Stimulated activated naive B cell treated with anti-CD40 and anti-IgM and Interleukin-4, amounts not matched to agents 10 μg/mL and 1 μg/mL and 100 μg/mL, for 72 hours (primary cell): ENCODE results near the gene PLD5.

Source experiments
- ATAC-seq, 2 donors: fragments of 150-1000 bp; cut with Tn5 transposase; replicated peaks; 2 replicates each; pipeline ENCODE4 v1.10.0; 2021; ENCODE audit warnings: moderate library complexity in 1 of 2
- DNase-seq: peaks from one replicate; pipeline ENCODE4 v3.0.0; 2021
- H3K27ac Mint-ChIP-seq: one replicate; pipeline ENCODE4 v1.8.0; 2022; ENCODE audit warnings: mild to moderate bottlenecking, mixed read lengths
- H3K27me3 Mint-ChIP-seq, 2 donors: one replicate each; pipeline ENCODE4 v1.8.0; 2022; ENCODE audit warnings: mixed read lengths in 2 of 2
- H3K36me3 Mint-ChIP-seq, 2 donors: one replicate each; pipeline ENCODE4 v1.8.0; 2022; ENCODE audit warnings: mixed read lengths in 2 of 2, mild to moderate bottlenecking in 1 of 2
- H3K4me1 Mint-ChIP-seq, 2 donors: one replicate each; pipeline ENCODE4 v1.8.0; 2022; ENCODE audit warnings: mixed read lengths in 2 of 2, mild to moderate bottlenecking in 1 of 2
- H3K4me3 Mint-ChIP-seq, 2 donors: one replicate each; pipeline ENCODE4 v1.8.0; 2022; ENCODE audit warnings: mild to moderate bottlenecking in 2 of 2, mixed read lengths in 2 of 2, moderate library complexity in 1 of 2
- H3K9me3 Mint-ChIP-seq, 2 donors: one replicate each; pipeline ENCODE4 v1.8.0; 2022; ENCODE audit warnings: mixed read lengths in 2 of 2, mild to moderate bottlenecking in 1 of 2

Gene PLD5

DNA sequence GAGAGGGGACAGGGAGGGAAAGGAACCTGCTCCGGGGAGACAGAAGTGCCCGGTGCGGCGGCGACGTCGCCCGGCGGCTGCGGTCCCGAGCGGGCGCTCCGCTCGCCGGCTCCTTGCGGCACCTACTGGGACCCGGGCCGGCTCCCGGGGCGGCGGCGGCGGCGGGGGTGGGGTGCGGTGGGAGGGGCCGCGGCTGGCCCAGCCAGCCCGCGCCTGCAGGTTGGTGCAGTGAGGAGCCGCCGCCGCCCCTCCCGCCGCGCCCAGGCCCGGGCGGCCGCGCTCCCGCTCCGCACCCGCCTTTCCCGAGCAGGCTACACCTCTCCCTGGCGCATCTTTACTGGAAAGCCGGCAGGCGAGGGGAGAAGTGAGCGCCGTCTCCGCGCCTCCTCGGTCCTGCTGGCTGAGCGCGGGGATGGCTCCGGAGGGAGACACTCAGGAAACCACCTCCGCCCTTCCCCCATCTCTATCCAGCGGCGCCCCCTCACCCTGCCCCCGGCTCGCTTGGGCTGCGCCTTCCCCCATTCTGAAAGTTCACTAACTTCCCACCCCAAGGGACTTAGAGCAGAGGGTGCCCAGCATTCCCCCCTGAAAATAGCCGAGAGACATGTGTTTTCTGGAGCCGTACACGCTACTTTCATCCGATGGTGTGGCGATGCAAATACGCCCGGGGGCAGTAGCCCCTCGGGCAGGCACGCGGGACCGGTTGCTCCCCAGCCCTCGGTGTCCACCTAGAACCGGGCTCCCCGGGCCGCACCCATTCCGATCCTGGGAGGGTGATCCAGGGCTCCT, at the start of gene PLD5:
TSS of gene PLD5 (minus strand) at position 127 of the 789 bp plus-strand sequence.
- DNase-seq (no peak), ATAC-seq (peak; percentile 26 to 36)
- Mint-ChIP-seq H3K4me3 (peak within 1 kb of the TSS; percentile 81 to 85), H3K9me3 (peaks cover 0 to 1% of the 10 kb centered on the region in 2 donors), H3K36me3 (no peaks in the 10 kb centered on the region), H3K27ac (peak within 1 kb of the TSS; percentile 47), H3K4me1 (peaks cover 11 to 30% of the 10 kb centered on the region in 2 donors), H3K27me3 (peaks cover 47 to 63% of the 10 kb centered on the region in 2 donors)

GRCh38 chr1:242569867-242570266, 45.4 kb upstream of the PLD5 start:
- Mint-ChIP-seq H3K27ac (no peak overlapping the region), H3K4me1 (no peaks in the 10 kb centered on the region), H3K36me3 (peaks cover 0 to 4% of the 10 kb centered on the region in 2 donors), H3K9me3 (peaks cover 5% of the 10 kb centered on the region in 2 donors), H3K4me3 (no peak overlapping the region), H3K27me3 (peaks cover 15% of the 10 kb centered on the region in 2 donors)
- ATAC-seq (no peak), DNase-seq (no peak)

DNA sequence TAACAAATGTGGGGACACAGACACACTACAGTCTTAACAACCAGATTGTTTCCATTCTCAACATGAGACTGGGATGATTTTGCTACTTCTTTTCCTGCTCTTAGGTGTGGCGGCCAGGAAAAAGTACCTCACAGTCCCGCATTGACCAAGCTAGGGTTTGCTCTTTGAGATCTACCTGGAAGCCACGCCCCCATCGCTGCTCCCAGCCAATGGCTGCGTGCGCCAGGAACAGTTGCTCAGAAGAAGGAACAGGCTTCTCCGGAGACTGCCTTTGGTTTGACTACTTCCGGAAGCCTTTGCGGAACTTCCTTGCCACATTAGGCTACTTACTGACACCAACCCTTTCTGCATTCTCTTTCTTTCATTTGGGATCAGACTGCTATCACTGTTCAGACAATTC, 44.2 kb upstream of the PLD5 start:
- peaks cover 0 to 4% of the 10 kb centered on the region in 2 donors for H3K36me3 Mint-ChIP-seq
- no peak overlapping the region for H3K4me3 Mint-ChIP-seq
- H3K4me1 Mint-ChIP-seq = no peaks in the 10 kb centered on the region
- peaks cover 5% of the 10 kb centered on the region in 2 donors for H3K9me3 Mint-ChIP-seq
- no peak for DNase-seq
- peaks cover 15% of the 10 kb centered on the region in 2 donors for H3K27me3 Mint-ChIP-seq
- H3K27ac Mint-ChIP-seq = no peak overlapping the region
- no peak for ATAC-seq

GRCh38 chr1:242567596-242567995, 43.1 kb upstream of the PLD5 start:
- H3K27ac Mint-ChIP-seq = no peak overlapping the region
- H3K4me1 Mint-ChIP-seq = no peaks in the 10 kb centered on the region
- H3K27me3 Mint-ChIP-seq = peaks cover 15% of the 10 kb centered on the region in 2 donors
- H3K36me3 Mint-ChIP-seq = peaks cover 0 to 4% of the 10 kb centered on the region in 2 donors
- no peak overlapping the region for H3K4me3 Mint-ChIP-seq
- peaks cover 5% of the 10 kb centered on the region in 2 donors for H3K9me3 Mint-ChIP-seq
- ATAC-seq (no peak), DNase-seq (no peak)

GRCh38 chr1:242556759-242557158, 32.3 kb upstream of the PLD5 start:
- no peaks in the 10 kb centered on the region for H3K36me3 Mint-ChIP-seq
- H3K9me3 Mint-ChIP-seq = no peaks in the 10 kb centered on the region
- DNase-seq (no peak), ATAC-seq (no peak)
- no peaks in the 10 kb centered on the region for H3K4me1 Mint-ChIP-seq
- H3K27me3 Mint-ChIP-seq = peaks cover 19 to 21% of the 10 kb centered on the region in 2 donors
- H3K4me3 Mint-ChIP-seq = no peak overlapping the region
- H3K27ac Mint-ChIP-seq = no peak overlapping the region

DNA sequence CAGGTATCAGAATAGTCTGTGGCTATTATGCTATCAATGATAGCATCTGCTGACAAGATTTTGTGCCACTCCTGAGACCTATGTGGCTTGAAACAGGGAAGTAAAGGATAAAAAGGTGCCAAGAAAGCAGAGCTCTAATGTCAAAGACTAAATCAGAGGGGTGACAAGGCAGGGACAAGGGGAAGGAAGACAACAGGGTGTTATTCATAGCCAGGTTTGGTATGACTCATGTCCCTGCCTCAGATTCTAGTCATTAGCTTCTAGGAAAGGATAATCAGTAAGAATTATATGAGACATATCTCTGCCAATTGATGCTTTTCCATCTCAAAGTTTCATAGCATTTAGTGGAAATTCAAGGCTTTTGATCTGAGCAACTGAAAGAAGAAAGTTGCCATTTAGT, 31.8 kb upstream of the PLD5 start:
- no peaks in the 10 kb centered on the region for H3K36me3 Mint-ChIP-seq
- H3K9me3 Mint-ChIP-seq = no peaks in the 10 kb centered on the region
- H3K27me3 Mint-ChIP-seq = peaks cover 19 to 21% of the 10 kb centered on the region in 2 donors
- no peak for DNase-seq
- H3K27ac Mint-ChIP-seq = no peak overlapping the region
- ATAC-seq = peak; percentile 19 to 64
- no peaks in the 10 kb centered on the region for H3K4me1 Mint-ChIP-seq
- no peak overlapping the region for H3K4me3 Mint-ChIP-seq

DNA sequence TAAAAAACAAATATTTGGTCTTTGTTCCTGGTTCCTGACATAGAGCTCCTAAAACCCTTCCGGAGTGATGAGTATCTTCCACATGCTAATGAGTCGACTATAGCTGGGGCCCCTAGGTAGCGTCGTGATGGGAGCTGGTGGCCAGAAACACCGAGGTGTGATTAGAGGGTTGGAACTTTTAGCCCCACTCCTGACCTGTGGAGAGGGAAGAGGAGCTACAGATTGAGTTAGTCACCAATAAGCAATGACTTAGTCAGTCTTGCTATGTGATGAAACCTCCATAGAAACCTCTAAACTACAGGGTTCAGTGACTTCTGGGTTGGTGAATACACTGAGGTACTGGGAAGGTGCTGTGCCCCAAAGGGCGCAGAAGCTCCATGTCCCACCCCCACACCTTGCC, 30.1 kb upstream of the PLD5 start:
- peaks cover 19 to 21% of the 10 kb centered on the region in 2 donors for H3K27me3 Mint-ChIP-seq
- no peaks in the 10 kb centered on the region for H3K4me1 Mint-ChIP-seq
- H3K27ac Mint-ChIP-seq = no peak overlapping the region
- no peaks in the 10 kb centered on the region for H3K36me3 Mint-ChIP-seq
- ATAC-seq (no peak), DNase-seq (no peak)
- H3K9me3 Mint-ChIP-seq = no peaks in the 10 kb centered on the region
- H3K4me3 Mint-ChIP-seq = no peak overlapping the region

GRCh38 chr1:242546849-242547729, 22.6 kb upstream of the PLD5 start:
- DNase-seq (no peak), ATAC-seq (no peak)
- H3K9me3 Mint-ChIP-seq = peaks cover 0 to 1% of the 10 kb centered on the region in 2 donors
- H3K36me3 Mint-ChIP-seq = no peaks in the 10 kb centered on the region
- peaks cover 6 to 12% of the 10 kb centered on the region in 2 donors for H3K27me3 Mint-ChIP-seq
- H3K4me3 Mint-ChIP-seq = no peak overlapping the region
- no peak overlapping the region for H3K27ac Mint-ChIP-seq
- H3K4me1 Mint-ChIP-seq = no peaks in the 10 kb centered on the region

DNA sequence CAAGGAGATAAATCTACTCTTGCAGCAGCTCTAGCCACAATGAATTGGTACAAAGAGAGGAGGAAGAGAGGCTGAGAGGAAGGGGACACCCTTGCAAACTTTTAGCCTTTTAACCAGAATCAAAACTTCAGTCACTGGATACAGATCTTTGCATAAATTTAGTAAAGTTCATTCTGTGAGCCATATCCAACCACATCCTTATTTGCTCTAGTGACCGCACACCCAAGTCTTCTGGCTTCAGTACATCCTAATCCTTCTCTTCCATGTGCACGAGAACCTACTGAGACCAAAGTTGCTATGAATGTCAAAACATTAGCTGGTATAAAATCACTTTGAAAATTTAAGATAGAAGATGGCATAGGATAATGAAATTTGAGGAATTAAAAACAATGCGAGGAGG, 21.9 kb upstream of the PLD5 start:
- peaks cover 6 to 12% of the 10 kb centered on the region in 2 donors for H3K27me3 Mint-ChIP-seq
- no peak overlapping the region for H3K27ac Mint-ChIP-seq
- no peaks in the 10 kb centered on the region for H3K36me3 Mint-ChIP-seq
- no peaks in the 10 kb centered on the region for H3K4me1 Mint-ChIP-seq
- DNase-seq (no peak), ATAC-seq (no peak)
- peaks cover 0 to 1% of the 10 kb centered on the region in 2 donors for H3K9me3 Mint-ChIP-seq
- no peak overlapping the region for H3K4me3 Mint-ChIP-seq

DNA sequence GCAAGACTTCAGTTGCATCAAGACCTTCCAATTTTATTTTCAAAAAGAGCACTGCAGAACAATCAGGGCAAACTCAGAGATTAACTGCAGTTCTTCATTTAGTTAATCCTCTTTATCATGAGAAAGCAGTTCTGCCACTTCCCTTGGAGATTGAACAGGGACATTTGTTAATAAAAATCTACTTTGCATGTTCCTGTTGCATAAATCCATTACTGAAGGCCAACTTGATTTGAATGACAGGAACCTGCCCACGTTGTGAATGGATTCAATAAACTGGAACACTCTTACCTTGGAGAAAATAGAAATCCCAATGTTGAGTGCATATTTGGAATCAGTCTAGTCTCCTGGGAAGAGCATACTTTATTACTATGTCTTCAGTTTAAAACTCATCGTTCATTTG, 19.6 kb upstream of the PLD5 start:
- no peak for ATAC-seq
- H3K27me3 Mint-ChIP-seq = peaks cover 6 to 12% of the 10 kb centered on the region in 2 donors
- peaks cover 1% of the 10 kb centered on the region in 2 donors for H3K9me3 Mint-ChIP-seq
- no peak for DNase-seq
- no peaks in the 10 kb centered on the region for H3K4me1 Mint-ChIP-seq
- H3K4me3 Mint-ChIP-seq = no peak overlapping the region
- no peak overlapping the region for H3K27ac Mint-ChIP-seq
- H3K36me3 Mint-ChIP-seq = no peaks in the 10 kb centered on the region

GRCh38 chr1:242542271-242542670, 17.8 kb upstream of the PLD5 start:
- DNase-seq (no peak), ATAC-seq (no peak)
- Mint-ChIP-seq H3K36me3 (no peaks in the 10 kb centered on the region), H3K27ac (no peak overlapping the region), H3K4me3 (no peak overlapping the region), H3K27me3 (peaks cover 8 to 12% of the 10 kb centered on the region in 2 donors), H3K9me3 (peaks cover 6 to 10% of the 10 kb centered on the region in 2 donors), H3K4me1 (no peaks in the 10 kb centered on the region)

DNA sequence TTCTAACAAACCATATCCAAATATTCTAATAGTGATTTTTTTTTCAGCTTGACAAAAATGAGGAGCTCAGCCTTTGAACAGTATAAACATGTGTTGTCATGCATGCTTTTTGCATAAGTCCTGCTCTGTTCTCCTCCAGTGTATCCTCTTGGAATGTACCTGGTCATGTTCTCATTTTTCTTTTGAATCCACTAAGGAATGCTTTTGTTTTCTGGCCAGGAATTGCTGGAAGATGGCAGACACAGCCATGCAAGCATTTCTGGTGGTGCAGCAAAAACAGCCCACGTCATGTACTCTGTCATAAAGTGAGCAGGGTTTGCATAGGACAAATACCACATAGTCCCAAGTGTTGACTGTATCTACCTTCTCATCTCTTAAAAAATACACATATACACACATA, 11.5 kb upstream of the PLD5 start:
- Mint-ChIP-seq H3K4me3 (no peak overlapping the region), H3K27me3 (peaks cover 11 to 47% of the 10 kb centered on the region in 2 donors), H3K9me3 (peaks cover 5 to 10% of the 10 kb centered on the region in 2 donors), H3K27ac (no peak overlapping the region), H3K36me3 (no peaks in the 10 kb centered on the region), H3K4me1 (peaks cover 2 to 9% of the 10 kb centered on the region in 2 donors)
- DNase-seq = no peak
- no peak for ATAC-seq

DNA sequence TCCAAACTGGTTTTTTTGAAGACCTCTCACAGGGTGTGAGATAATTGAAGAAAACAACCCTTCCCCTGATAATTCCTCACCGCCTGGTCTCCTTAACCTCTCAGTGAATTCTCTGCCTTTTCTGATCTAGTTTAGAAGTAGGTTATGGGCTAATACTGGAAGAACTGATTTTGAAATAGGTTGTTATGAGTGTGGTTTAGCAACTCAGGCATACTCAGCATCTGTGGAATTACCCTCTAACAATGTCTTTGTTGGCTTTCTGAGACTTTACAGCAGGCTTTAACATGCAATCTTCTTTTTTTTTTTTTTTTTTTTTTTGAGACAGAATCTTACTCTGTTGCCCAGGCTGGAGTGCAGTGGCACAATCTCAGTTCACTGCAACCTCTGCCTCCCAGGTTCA, 10.3 kb upstream of the PLD5 start:
- H3K36me3 Mint-ChIP-seq = no peaks in the 10 kb centered on the region
- peaks cover 2 to 9% of the 10 kb centered on the region in 2 donors for H3K4me1 Mint-ChIP-seq
- no peak overlapping the region for H3K27ac Mint-ChIP-seq
- H3K27me3 Mint-ChIP-seq = peaks cover 12 to 50% of the 10 kb centered on the region in 2 donors
- no peak for DNase-seq
- no peak overlapping the region for H3K4me3 Mint-ChIP-seq
- H3K9me3 Mint-ChIP-seq = peaks cover 5 to 10% of the 10 kb centered on the region in 2 donors
- ATAC-seq = no peak

DNA sequence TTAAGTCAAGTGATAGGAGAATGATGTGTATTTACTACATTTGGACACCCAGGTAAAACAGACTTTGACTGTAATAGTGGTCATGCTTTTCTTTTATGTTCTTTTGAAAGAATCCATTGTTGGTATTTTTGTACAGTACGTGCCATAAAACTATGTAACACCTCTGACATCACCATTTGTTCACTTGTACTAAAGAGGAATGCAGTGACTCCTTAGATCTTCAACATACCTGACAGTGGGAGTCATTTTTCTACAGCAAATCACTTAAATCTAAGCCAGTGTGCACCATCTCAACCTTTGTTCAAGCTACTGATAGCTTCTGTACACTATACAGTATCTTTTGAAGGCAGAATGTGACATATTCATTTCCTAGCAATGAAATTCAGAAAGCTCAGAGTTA, 6.3 kb upstream of the PLD5 start:
- H3K9me3 Mint-ChIP-seq = peaks cover 0 to 1% of the 10 kb centered on the region in 2 donors
- DNase-seq (no peak), ATAC-seq (no peak)
- H3K4me3 Mint-ChIP-seq = no peak overlapping the region
- no peaks in the 10 kb centered on the region for H3K36me3 Mint-ChIP-seq
- no peak overlapping the region for H3K27ac Mint-ChIP-seq
- H3K4me1 Mint-ChIP-seq = peaks cover 2 to 9% of the 10 kb centered on the region in 2 donors
- H3K27me3 Mint-ChIP-seq = peaks cover 30 to 62% of the 10 kb centered on the region in 2 donors
